HG02981 (cell line): ENCODE data around the gene COMMD1.
"Not testable (repeated sequence)": the region's sequence is repeated elsewhere in the genome, so short reads cannot be mapped to it uniquely, and the experiment has no call there.

ENCODE experiments used
- ATAC-seq: cut with Tn5 transposase; IDR thresholded peaks from one replicate; pipeline ENCODE4 v1.9.1; 2021; ENCODE audit warnings: mild to moderate bottlenecking, moderate library complexity; ENCODE audit not compliant: unreplicated experiment

COMMD1 gene

GRCh38 chr2:61905372-61906185 lies at the start of gene COMMD1:
Gene COMMD1 (plus strand): TSS chr2:61905674. CDS start chr2:61905679, 5 bp downstream.
- peak; percentile 98 for ATAC-seq

- ATAC-seq, result no peak
Observed at GRCh38 chr2:61857224-61857623, 48.2 kb upstream of the COMMD1 start.

GRCh38 chr2:61862085-61862484 lies 43.4 kb upstream of the COMMD1 start:
- no peak for ATAC-seq

GRCh38 chr2:61866482-61867089 lies 38.9 kb upstream of the COMMD1 start:
- not testable (repeated sequence) for ATAC-seq

- no peak for ATAC-seq
Observed at GRCh38 chr2:61876400-61876799, 29.1 kb upstream of the COMMD1 start.

GRCh38 chr2:61877571-61878245 lies 27.8 kb upstream of the COMMD1 start:
- ATAC-seq, result no peak

- no peak for ATAC-seq
Observed at GRCh38 chr2:61878761-61879160, 26.7 kb upstream of the COMMD1 start.

GRCh38 chr2:61879351-61879750 lies 26.1 kb upstream of the COMMD1 start:
- not testable (repeated sequence) for ATAC-seq

- no peak for ATAC-seq
Observed at GRCh38 chr2:61882850-61883249, 22.6 kb upstream of the COMMD1 start.

- no peak for ATAC-seq
Observed at GRCh38 chr2:61885896-61886603, 19.4 kb upstream of the COMMD1 start.

GRCh38 chr2:61887717-61888266 lies 17.7 kb upstream of the COMMD1 start:
- no peak for ATAC-seq

- peak; percentile 80 for ATAC-seq
Observed at GRCh38 chr2:61888267-61889055, 17.0 kb upstream of the COMMD1 start, which contains the start of gene CCT4. Gene CCT4 (minus strand): TSS chr2:61888656. CDS start chr2:61888507, 149 bp downstream.

- ATAC-seq, result no peak
Observed at GRCh38 chr2:61898810-61899209, 6.7 kb upstream of the COMMD1 start.

- no peak for ATAC-seq
Observed at GRCh38 chr2:61900281-61900680, 5.2 kb upstream of the COMMD1 start.

GRCh38 chr2:61906186-61906470 lies 654 bp downstream of the COMMD1 start:
- ATAC-seq, result peak; percentile 14

- ATAC-seq, result no peak
Observed at GRCh38 chr2:61909116-61909515, 3.6 kb downstream of the COMMD1 start.

- ATAC-seq, result no peak
Observed at GRCh38 chr2:61910603-61911002, 5.1 kb downstream of the COMMD1 start.

- ATAC-seq, result no peak
Observed at GRCh38 chr2:61911510-61911909, 6.0 kb downstream of the COMMD1 start.

- ATAC-seq, result not testable (repeated sequence)
Observed at GRCh38 chr2:61914794-61915193, 9.3 kb downstream of the COMMD1 start.

- no peak for ATAC-seq
Observed at GRCh38 chr2:61920548-61920947, 15.1 kb downstream of the COMMD1 start.
